SK-N-SH treated with all-trans-retinoic acid at 6 μM for 48 hours (cell line): ENCODE results near the gene ANKHD1.

Source experiments
- ATAC-seq: fragments of 200-7000 bp; cut with Tn5 transposase; 3 replicates; pipeline ENCODE4 v1.9.1; 2020; ENCODE audit warnings: mild to moderate bottlenecking, moderate library complexity
- ARNTL ChIP-seq: fragments of 450-650 bp; formaldehyde crosslinking; IDR thresholded peaks from 2 replicates; pipeline ENCODE4 v1.5.0; 2020; ENCODE audit warnings: low read depth, mild to moderate bottlenecking, moderate library complexity, borderline replicate concordance
- BACH2 ChIP-seq: fragments of 250-450 bp; sonication (Bioruptor Pico); IDR thresholded peaks from 2 replicates; pipeline ENCODE4 v1.9.0; 2021; ENCODE audit warnings: mild to moderate bottlenecking, borderline replicate concordance
- CSDC2 ChIP-seq: fragments of 250-450 bp; sonication (Bioruptor Pico); IDR thresholded peaks from 2 replicates; pipeline ENCODE4 v1.5.0; 2020; ENCODE audit warnings: mild to moderate bottlenecking, moderate library complexity
- ESRRG ChIP-seq: fragments of 250-450 bp; sonication (Bioruptor Pico); IDR thresholded peaks from 2 replicates; pipeline ENCODE4 v1.6.1; 2021; ENCODE audit warnings: mild to moderate bottlenecking
- GLIS3 ChIP-seq: fragments of 250-450 bp; sonication (Bioruptor Pico); IDR thresholded peaks from 2 replicates; pipeline ENCODE4 v1.5.0; 2020; ENCODE audit warnings: mild to moderate bottlenecking, moderate library complexity
- ISL1 ChIP-seq: fragments of 250-450 bp; sonication (Bioruptor Pico); IDR thresholded peaks from 2 replicates; pipeline ENCODE4 v2.1.2; 2022; ENCODE audit warnings: mild to moderate bottlenecking, moderate library complexity
- OSR1 ChIP-seq: fragments of 250-450 bp; sonication (Bioruptor Pico); IDR thresholded peaks from 2 replicates; pipeline ENCODE4 v1.8.0; 2022; ENCODE audit warnings: moderate library complexity, mild to moderate bottlenecking, inconsistent platforms
- PATZ1 ChIP-seq: fragments of 250-450 bp; sonication (Bioruptor Pico); IDR thresholded peaks from 2 replicates; pipeline ENCODE4 v1.8.0; 2020; ENCODE audit warnings: mild to moderate bottlenecking, moderate library complexity, borderline replicate concordance
- POU6F1 ChIP-seq: fragments of 250-450 bp; sonication (Bioruptor Pico); IDR thresholded peaks from 2 replicates; pipeline ENCODE4 v1.8.0; 2021; ENCODE audit warnings: low read depth, mild to moderate bottlenecking, moderate library complexity, borderline replicate concordance
- PPARA ChIP-seq: fragments of 250-450 bp; sonication (Bioruptor Pico); IDR thresholded peaks from 2 replicates; pipeline ENCODE4 v1.5.0; 2020; ENCODE audit warnings: mild to moderate bottlenecking, borderline replicate concordance
- RARB ChIP-seq: fragments of 250-450 bp; sonication (Bioruptor Pico); IDR thresholded peaks from 2 replicates; pipeline ENCODE4 v1.8.0; 2021; ENCODE audit warnings: mild to moderate bottlenecking, moderate library complexity
- SNAI2 ChIP-seq: fragments of 250-450 bp; sonication (Bioruptor Pico); IDR thresholded peaks from 2 replicates; pipeline ENCODE4 v1.5.0; 2020; ENCODE audit warnings: mild to moderate bottlenecking, moderate library complexity
- TCF4 ChIP-seq: fragments of 250-450 bp; sonication (Bioruptor Pico); IDR thresholded peaks from 2 replicates; pipeline ENCODE4 v1.8.0; 2021; ENCODE audit warnings: mild to moderate bottlenecking, moderate library complexity, borderline replicate concordance
- TOX ChIP-seq: fragments of 250-450 bp; sonication (Bioruptor Pico); IDR thresholded peaks from 2 replicates; pipeline ENCODE4 v1.8.0; 2021; ENCODE audit warnings: mild to moderate bottlenecking, moderate library complexity, borderline replicate concordance
- TSHZ2 ChIP-seq: fragments of 250-450 bp; sonication (Bioruptor Pico); IDR thresholded peaks from 2 replicates; pipeline ENCODE4 v1.5.0; 2020; ENCODE audit warnings: mild to moderate bottlenecking, moderate library complexity
- ZC3H10 ChIP-seq: fragments of 250-450 bp; sonication (Bioruptor Pico); IDR thresholded peaks from 2 replicates; pipeline ENCODE4 v1.5.1; 2021; ENCODE audit warnings: mild to moderate bottlenecking, moderate library complexity
- ZFP30 ChIP-seq: fragments of 450-650 bp; formaldehyde crosslinking; IDR thresholded peaks from 2 replicates; pipeline ENCODE4 v1.5.0; 2022; ENCODE audit warnings: mild to moderate bottlenecking, moderate library complexity
- ZNF565 ChIP-seq: fragments of 450-650 bp; formaldehyde crosslinking; conservative IDR thresholded peaks from 2 replicates; pipeline ENCODE4 v1.5.0; 2020; ENCODE audit warnings: low read depth, mild to moderate bottlenecking, moderate library complexity
- ZNF70 ChIP-seq: fragments of 450-650 bp; formaldehyde crosslinking; IDR thresholded peaks from 2 replicates; pipeline ENCODE4 v1.5.0; 2020; ENCODE audit warnings: mild to moderate bottlenecking, moderate library complexity
- ZNF8 ChIP-seq: fragments of 450-650 bp; formaldehyde crosslinking; IDR thresholded peaks from 2 replicates; pipeline ENCODE4 v1.5.0; 2020; ENCODE audit warnings: mild to moderate bottlenecking, moderate library complexity
- TF ChIP-seq, protein P1 (sequence below): fragments of 250-450 bp; sonication (Bioruptor Pico); IDR thresholded peaks from 2 replicates; pipeline ENCODE4 v1.5.1; 2020; ENCODE audit warnings: low read depth, mild to moderate bottlenecking, moderate library complexity
- TF ChIP-seq, protein P2 (sequence below): fragments of 250-450 bp; sonication (Bioruptor Pico); IDR thresholded peaks from 2 replicates; pipeline ENCODE4 v1.5.1; 2021; ENCODE audit warnings: mild to moderate bottlenecking, moderate library complexity

The ANKHD1 gene

DNA sequence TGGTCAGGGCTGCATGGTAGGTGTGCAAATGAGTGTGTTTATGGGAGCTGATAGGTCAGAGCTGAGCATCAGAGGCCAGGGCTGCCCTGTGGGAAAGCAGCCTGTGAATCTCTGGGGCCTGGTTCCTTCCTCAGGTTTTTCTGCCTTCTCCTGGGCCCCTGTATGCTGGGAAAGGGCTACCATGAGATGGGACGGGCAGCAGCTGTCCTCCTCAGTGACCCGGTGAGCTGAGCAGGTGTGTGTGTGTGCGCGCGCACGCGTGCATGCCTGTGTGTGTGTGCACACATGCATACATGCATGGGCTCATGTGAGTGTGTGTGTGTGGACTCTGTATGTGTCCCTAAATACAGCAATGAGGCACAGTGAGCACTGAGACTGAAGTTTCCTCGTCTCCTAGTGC is 39.3 kb upstream of the ANKHD1 start:
- no peak for TF ChIP-seq ESRRG
- no peak for TF ChIP-seq ISL1 (CRISPR knock-in tag)
- TF ChIP-seq TOX (CRISPR knock-in tag), result no peak
- TF ChIP-seq, protein P1, sequence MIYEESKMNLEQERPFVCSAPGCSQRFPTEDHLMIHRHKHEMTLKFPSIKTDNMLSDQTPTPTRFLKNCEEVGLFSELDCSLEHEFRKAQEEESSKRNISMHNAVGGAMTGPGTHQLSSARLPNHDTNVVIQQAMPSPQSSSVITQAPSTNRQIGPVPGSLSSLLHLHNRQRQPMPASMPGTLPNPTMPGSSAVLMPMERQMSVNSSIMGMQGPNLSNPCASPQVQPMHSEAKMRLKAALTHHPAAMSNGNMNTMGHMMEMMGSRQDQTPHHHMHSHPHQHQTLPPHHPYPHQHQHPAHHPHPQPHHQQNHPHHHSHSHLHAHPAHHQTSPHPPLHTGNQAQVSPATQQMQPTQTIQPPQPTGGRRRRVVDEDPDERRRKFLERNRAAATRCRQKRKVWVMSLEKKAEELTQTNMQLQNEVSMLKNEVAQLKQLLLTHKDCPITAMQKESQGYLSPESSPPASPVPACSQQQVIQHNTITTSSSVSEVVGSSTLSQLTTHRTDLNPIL (CRISPR knock-in tag), result no peak
- no peak for TF ChIP-seq RARB
- no peak for TF ChIP-seq CSDC2
- TF ChIP-seq OSR1 (CRISPR knock-in tag), result no peak
- no peak for TF ChIP-seq POU6F1 (CRISPR knock-in tag)
- TF ChIP-seq PPARA (CRISPR knock-in tag), result no peak
- TF ChIP-seq ZNF565 (CRISPR knock-in tag), result no peak
- TF ChIP-seq TCF4 (CRISPR knock-in tag), result no peak
- no peak for TF ChIP-seq TSHZ2 (CRISPR knock-in tag)
- TF ChIP-seq ZNF70 (CRISPR knock-in tag), result no peak
- no peak for TF ChIP-seq ZNF8
- no peak for ATAC-seq

GRCh38 chr5:140362875-140363630 is 38.6 kb upstream of the ANKHD1 start:
- TF ChIP-seq TSHZ2 (CRISPR knock-in tag) (no peak), TCF4 (CRISPR knock-in tag) (no peak), ISL1 (CRISPR knock-in tag) (no peak), CSDC2 (no peak), ARNTL (CRISPR knock-in tag) (no peak), OSR1 (CRISPR knock-in tag) (no peak), ZC3H10 (CRISPR knock-in tag) (no peak), ZFP30 (CRISPR knock-in tag) (no peak), POU6F1 (CRISPR knock-in tag) (no peak), PATZ1 (CRISPR knock-in tag) (no peak), ZNF8 (no peak), SNAI2 (CRISPR knock-in tag) (no peak), BACH2 (CRISPR knock-in tag) (no peak), ZNF70 (CRISPR knock-in tag) (no peak), GLIS3 (CRISPR knock-in tag) (no peak), ZNF565 (CRISPR knock-in tag) (no peak)
- TF ChIP-seq, protein P2, sequence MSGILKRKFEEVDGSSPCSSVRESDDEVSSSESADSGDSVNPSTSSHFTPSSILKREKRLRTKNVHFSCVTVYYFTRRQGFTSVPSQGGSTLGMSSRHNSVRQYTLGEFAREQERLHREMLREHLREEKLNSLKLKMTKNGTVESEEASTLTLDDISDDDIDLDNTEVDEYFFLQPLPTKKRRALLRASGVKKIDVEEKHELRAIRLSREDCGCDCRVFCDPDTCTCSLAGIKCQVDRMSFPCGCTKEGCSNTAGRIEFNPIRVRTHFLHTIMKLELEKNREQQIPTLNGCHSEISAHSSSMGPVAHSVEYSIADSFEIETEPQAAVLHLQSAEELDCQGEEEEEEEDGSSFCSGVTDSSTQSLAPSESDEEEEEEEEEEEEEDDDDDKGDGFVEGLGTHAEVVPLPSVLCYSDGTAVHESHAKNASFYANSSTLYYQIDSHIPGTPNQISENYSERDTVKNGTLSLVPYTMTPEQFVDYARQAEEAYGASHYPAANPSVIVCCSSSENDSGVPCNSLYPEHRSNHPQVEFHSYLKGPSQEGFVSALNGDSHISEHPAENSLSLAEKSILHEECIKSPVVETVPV, result no peak
- TF ChIP-seq, protein P1 (CRISPR knock-in tag), result no peak
- ATAC-seq, result peak; percentile 89
